HL-60 (cell line): ENCODE results near the gene CHADL.

Source experiments
- DNase-seq, 2 experiments: peaks; one replicate each; pipeline ENCODE4 v3.0.0-alpha.2; 2010 to 2020; ENCODE audit warnings: low read depth in 1 of 2, low spot score in 1 of 2
- H3K27ac ChIP-seq: fragments of 250-450 bp; sonication (Bioruptor Pico); replicated peaks from 2 replicates; pipeline ENCODE4 v1.5.1; 2020; ENCODE audit warnings: mild to moderate bottlenecking, moderate library complexity
- H3K27me3 ChIP-seq: fragments of 250-450 bp; sonication (Bioruptor Pico); 2 replicates; pipeline ENCODE4 v1.5.1; 2021; ENCODE audit warnings: mild to moderate bottlenecking, moderate library complexity; ENCODE audit not compliant: insufficient read depth, poor library complexity, severe bottlenecking
- H3K4me3 ChIP-seq: replicated peaks from 2 replicates; pipeline ENCODE4 v1.5.1; 2011; ENCODE audit warnings: mild to moderate bottlenecking, control low read depth, low read length; ENCODE audit not compliant: insufficient read depth
- GABPA ChIP-seq: IDR thresholded peaks from 2 replicates; pipeline ENCODE4 v1.6.1; 2012; ENCODE audit warnings: low read depth
- POLR2AphosphoS5 ChIP-seq: IDR thresholded peaks from 2 replicates; pipeline ENCODE4 v1.6.1; 2012; ENCODE audit warnings: low read depth
- SPI1 ChIP-seq: IDR thresholded peaks from 2 replicates; pipeline ENCODE4 v1.6.1; 2012; ENCODE audit warnings: low read depth, mild to moderate bottlenecking, borderline replicate concordance
- TF ChIP-seq, protein P1 (sequence below): IDR thresholded peaks from one replicate; pipeline ENCODE4 v1.5.1; 2011; ENCODE audit warnings: low read length, control low read depth, inconsistent platforms; ENCODE audit not compliant: insufficient read depth
- TF ChIP-seq, protein P2 (sequence below): IDR thresholded peaks from 2 replicates; pipeline ENCODE4 v1.6.1; 2012; ENCODE audit warnings: low read depth; ENCODE audit not compliant: insufficient replicate concordance

The CHADL gene

DNA sequence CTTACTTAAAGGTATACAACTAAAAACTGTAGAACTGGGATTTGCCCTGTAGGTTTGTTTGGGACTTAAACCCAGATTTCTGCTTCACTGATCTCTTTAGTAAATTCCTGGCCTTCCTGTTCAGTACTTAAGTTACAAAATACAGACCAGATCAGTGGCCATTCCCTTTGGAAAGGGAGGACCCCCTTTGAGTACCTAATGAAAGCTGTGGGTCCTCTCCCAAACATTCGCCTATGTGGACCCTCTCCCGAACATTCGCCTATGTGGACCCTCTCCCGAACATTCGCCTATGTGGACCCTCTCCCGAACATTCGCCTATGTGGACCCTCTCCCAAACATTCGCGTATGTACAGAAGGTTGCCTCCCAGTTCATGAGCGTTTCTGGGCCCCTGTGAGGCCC is 25.3 kb downstream of the CHADL start:
- TF ChIP-seq POLR2AphosphoS5 (no peak), GABPA (no peak), SPI1 (no peak)
- TF ChIP-seq, protein P1, sequence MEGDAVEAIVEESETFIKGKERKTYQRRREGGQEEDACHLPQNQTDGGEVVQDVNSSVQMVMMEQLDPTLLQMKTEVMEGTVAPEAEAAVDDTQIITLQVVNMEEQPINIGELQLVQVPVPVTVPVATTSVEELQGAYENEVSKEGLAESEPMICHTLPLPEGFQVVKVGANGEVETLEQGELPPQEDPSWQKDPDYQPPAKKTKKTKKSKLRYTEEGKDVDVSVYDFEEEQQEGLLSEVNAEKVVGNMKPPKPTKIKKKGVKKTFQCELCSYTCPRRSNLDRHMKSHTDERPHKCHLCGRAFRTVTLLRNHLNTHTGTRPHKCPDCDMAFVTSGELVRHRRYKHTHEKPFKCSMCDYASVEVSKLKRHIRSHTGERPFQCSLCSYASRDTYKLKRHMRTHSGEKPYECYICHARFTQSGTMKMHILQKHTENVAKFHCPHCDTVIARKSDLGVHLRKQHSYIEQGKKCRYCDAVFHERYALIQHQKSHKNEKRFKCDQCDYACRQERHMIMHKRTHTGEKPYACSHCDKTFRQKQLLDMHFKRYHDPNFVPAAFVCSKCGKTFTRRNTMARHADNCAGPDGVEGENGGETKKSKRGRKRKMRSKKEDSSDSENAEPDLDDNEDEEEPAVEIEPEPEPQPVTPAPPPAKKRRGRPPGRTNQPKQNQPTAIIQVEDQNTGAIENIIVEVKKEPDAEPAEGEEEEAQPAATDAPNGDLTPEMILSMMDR: no peak
- TF ChIP-seq, protein P2, sequence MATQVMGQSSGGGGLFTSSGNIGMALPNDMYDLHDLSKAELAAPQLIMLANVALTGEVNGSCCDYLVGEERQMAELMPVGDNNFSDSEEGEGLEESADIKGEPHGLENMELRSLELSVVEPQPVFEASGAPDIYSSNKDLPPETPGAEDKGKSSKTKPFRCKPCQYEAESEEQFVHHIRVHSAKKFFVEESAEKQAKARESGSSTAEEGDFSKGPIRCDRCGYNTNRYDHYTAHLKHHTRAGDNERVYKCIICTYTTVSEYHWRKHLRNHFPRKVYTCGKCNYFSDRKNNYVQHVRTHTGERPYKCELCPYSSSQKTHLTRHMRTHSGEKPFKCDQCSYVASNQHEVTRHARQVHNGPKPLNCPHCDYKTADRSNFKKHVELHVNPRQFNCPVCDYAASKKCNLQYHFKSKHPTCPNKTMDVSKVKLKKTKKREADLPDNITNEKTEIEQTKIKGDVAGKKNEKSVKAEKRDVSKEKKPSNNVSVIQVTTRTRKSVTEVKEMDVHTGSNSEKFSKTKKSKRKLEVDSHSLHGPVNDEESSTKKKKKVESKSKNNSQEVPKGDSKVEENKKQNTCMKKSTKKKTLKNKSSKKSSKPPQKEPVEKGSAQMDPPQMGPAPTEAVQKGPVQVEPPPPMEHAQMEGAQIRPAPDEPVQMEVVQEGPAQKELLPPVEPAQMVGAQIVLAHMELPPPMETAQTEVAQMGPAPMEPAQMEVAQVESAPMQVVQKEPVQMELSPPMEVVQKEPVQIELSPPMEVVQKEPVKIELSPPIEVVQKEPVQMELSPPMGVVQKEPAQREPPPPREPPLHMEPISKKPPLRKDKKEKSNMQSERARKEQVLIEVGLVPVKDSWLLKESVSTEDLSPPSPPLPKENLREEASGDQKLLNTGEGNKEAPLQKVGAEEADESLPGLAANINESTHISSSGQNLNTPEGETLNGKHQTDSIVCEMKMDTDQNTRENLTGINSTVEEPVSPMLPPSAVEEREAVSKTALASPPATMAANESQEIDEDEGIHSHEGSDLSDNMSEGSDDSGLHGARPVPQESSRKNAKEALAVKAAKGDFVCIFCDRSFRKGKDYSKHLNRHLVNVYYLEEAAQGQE: no peak
- DNase-seq: no peak
- Histone ChIP-seq H3K27ac (no peak overlapping the region), H3K4me3 (no peak overlapping the region), H3K27me3 (no peaks in the 10 kb centered on the region)

DNA sequence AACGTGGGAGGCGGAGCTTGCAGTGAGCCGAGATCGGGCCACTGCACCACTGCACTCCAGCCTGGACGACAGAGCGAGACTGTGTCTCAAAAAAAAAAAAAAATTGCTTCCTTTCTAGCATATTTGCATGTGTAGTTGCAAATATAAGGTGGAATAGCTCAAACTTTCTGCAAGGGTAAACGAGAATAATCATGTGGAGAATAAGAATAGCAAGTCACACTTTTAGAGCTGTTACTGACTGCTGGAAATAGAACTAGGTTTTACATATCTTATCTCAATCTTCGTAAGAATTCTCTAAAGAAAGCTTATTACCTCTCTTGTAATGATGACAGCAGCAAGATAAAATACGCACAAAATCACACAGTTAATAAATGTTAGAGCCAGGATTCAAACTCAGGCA is 34.0 kb downstream of the CHADL start:
- Histone ChIP-seq H3K27ac (no peak overlapping the region), H3K4me3 (no peak overlapping the region), H3K27me3 (no peaks in the 10 kb centered on the region)
- DNase-seq: no peak
- TF ChIP-seq, protein P2: no peak
- TF ChIP-seq POLR2AphosphoS5 (no peak), SPI1 (no peak), GABPA (no peak)
- TF ChIP-seq, protein P1: no peak

DNA sequence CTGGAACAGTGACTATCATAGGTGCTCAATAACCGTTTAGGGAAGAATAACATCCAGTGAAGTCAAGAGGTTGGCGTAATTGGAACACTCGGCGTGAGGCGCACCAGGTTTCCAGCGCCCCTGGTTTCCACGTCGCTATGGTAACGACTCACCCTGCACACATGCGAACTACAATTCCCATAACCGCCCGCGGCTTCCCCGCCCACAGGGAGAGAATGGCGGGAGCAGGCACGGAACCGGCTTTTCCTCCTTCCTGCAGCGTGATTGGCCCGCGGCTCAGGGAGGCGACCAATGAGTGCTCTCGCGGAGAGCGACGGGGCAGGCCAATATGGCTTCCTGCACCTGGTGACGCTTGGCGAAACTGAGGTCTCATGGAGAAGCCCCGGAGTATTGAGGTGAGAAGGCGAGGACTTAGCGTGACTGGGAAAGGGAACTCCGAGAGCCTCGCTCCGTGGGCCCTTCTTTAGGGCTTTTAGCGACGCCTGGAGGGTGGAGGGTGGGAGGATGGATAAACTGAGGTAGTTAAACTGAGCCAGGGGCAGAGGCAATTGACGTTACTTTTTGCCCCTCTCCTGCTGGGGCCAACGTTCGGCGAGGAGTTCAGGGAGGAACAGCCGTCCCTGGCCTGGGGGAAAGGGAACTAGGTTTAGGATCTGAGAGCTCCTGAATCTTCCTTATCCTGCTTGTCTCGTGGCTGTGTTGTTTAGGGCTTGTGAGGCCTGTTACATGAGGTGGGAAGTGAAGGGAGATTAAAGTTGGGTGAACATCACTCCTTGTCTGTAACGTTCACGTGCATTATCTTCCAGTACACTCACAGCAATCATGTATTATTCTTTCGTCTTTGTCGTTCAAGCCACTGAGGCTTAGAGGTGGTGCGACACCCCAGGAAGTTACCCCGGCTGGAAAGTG is 35.5 kb downstream of the CHADL start, which contains the start of gene L3MBTL2:
Gene L3MBTL2, plus strand, starts transcription at position 321 of the 909 bp plus-strand sequence. Its CDS starts 51 bp downstream, at position 372.
- no peaks in the 10 kb centered on the region for H3K27me3 ChIP-seq
- peak within 1 kb of the TSS; percentile 80 for H3K4me3 ChIP-seq
- peak; percentile 96 to 99 for DNase-seq
- TF ChIP-seq GABPA: 0 out of 2 replicates have a peak, but pooled peaks have one; percentile 22
- TF ChIP-seq SPI1: no peak
- peak; percentile 67 for TF ChIP-seq POLR2AphosphoS5
- peak within 1 kb of the TSS; percentile 73 for H3K27ac ChIP-seq

DNA sequence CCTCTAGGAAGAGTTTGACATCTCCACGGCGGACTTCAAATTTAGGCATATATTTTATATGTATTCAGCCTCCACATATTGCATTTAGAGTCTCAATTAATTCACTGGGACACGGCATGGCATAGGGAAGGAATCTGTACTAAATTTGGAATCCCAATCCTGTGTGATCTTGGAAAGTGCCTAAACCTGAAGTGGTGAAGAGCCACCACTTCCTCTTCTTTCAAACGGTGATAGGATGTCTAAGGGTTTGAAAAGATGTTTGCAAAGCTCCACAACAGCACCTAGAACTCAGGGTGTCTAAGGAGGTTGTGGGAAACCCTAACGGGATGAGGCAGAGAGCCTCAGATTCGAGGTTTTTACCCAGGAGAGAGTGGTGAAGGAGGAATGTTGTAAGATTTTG is 36.7 kb downstream of the CHADL start:
- Histone ChIP-seq H3K4me3 (no peak overlapping the region), H3K27me3 (no peaks in the 10 kb centered on the region), H3K27ac (no peak overlapping the region)
- TF ChIP-seq POLR2AphosphoS5: no peak
- peak; percentile 87 for TF ChIP-seq SPI1
- TF ChIP-seq, protein P1: no peak
- no peak for TF ChIP-seq GABPA
- TF ChIP-seq, protein P2: no peak
- DNase-seq: no peak
